Thoracic aorta (tissue), 2 donors: ENCODE data around the gene PACS1. TPM values are rescaled to one million over a fixed set of nuclear protein-coding genes. Genes with fewer than 3 reads are reported as not detected.

Experiments
- ATAC-seq: fragments of 150-250 bp; one replicate; pipeline ENCODE4 v1.8.0; 2017; ENCODE audit warnings: low read depth; ENCODE audit not compliant: insufficient number of reproducible peaks, low FRiP score
- DNase-seq: peaks from one replicate; pipeline ENCODE4 v3.0.0-alpha.2; 2020; ENCODE audit warnings: low spot score
- H3K27ac ChIP-seq, 2 donors: fragments of 200-600 bp; sonication (generic); 1 replicate in 1 of 2; 2 replicates in 1 of 2; pipeline ENCODE4 v1.5.1; 2016; ENCODE audit warnings: mild to moderate bottlenecking in 2 of 2, moderate library complexity in 2 of 2
- H3K27me3 ChIP-seq: fragments of 200-600 bp; sonication (generic); replicated peaks from 2 replicates; pipeline ENCODE4 v1.6.0; 2016; ENCODE audit warnings: mild to moderate bottlenecking; ENCODE audit not compliant: insufficient read depth
- H3K36me3 ChIP-seq: fragments of 200-600 bp; sonication (generic); one replicate; pipeline ENCODE4 v1.5.1; 2016
- H3K4me1 ChIP-seq, 2 donors: fragments of 200-600 bp; sonication (generic); 1 replicate in 1 of 2; 2 replicates in 1 of 2; pipeline versions ENCODE4 v1.5.1 to v1.6.0; 2016; ENCODE audit warnings: low read depth in 2 of 2, mild to moderate bottlenecking in 1 of 2; ENCODE audit not compliant: control insufficient read depth in 1 of 2
- H3K4me3 ChIP-seq: fragments of 200-600 bp; sonication (generic); 2 replicates; pipeline ENCODE4 v1.5.1; 2016; ENCODE audit warnings: mild to moderate bottlenecking
- H3K9me3 ChIP-seq: fragments of 200-600 bp; sonication (generic); 2 replicates; pipeline ENCODE4 v1.5.1; 2016
- CTCF ChIP-seq: fragments of 200-600 bp; sonication (generic); IDR thresholded peaks from one replicate; pipeline ENCODE4 v1.5.1; 2019; ENCODE audit warnings: antibody characterized with exemption
- total RNA-seq, 2 donors: library from RNA; depleted of rRNA; stranded (reverse); fragments of >200 nt; gene quantifications; one replicate each; pipeline versions ENCODE4 v1.1.0 to v1.2.3, GENCODE V29; 2016

Gene PACS1
- total RNA-seq, 2 donors from 2014 or later: 82.9 to 112 TPM

GRCh38 chr11:66263785-66264184 lies 193.7 kb downstream of the PACS1 start:
- Histone ChIP-seq H3K36me3 (peaks cover 26% of the 10 kb centered on the region), H3K27me3 (no peaks in the 10 kb centered on the region), H3K9me3 (no peaks in the 10 kb centered on the region), H3K4me3 (no peak overlapping the region), H3K27ac (no peak overlapping the region), H3K4me1 (peaks cover 4 to 16% of the 10 kb centered on the region in 2 donors)
- TF ChIP-seq CTCF: no peak
- no peak for DNase-seq
- ATAC-seq: no peak

GRCh38 chr11:66264383-66264782 lies 194.3 kb downstream of the PACS1 start:
- no peak for TF ChIP-seq CTCF
- H3K27me3 ChIP-seq: no peaks in the 10 kb centered on the region
- peaks cover 6 to 12% of the 10 kb centered on the region in 2 donors for H3K4me1 ChIP-seq
- DNase-seq (no peak), ATAC-seq (no peak)
- peaks cover 26% of the 10 kb centered on the region for H3K36me3 ChIP-seq
- H3K4me3 ChIP-seq: no peak overlapping the region
- no peaks in the 10 kb centered on the region for H3K9me3 ChIP-seq
- no peak overlapping the region for H3K27ac ChIP-seq

GRCh38 chr11:66264914-66265313 lies 194.8 kb downstream of the PACS1 start:
- peaks cover 26% of the 10 kb centered on the region for H3K36me3 ChIP-seq
- peak; percentile 16 for TF ChIP-seq CTCF
- no peaks in the 10 kb centered on the region for H3K9me3 ChIP-seq
- no peak for DNase-seq
- H3K4me1 ChIP-seq: peaks cover 11 to 18% of the 10 kb centered on the region in 2 donors
- H3K27me3 ChIP-seq: no peaks in the 10 kb centered on the region
- no peak overlapping the region for H3K4me3 ChIP-seq
- no peak for ATAC-seq
- H3K27ac ChIP-seq: no peak overlapping the region

- Histone ChIP-seq H3K36me3 (peaks cover 29% of the 10 kb centered on the region), H3K27ac (peak overlapping the region in 1 of 2 donors; percentile 97), H3K27me3 (no peaks in the 10 kb centered on the region), H3K9me3 (no peaks in the 10 kb centered on the region), H3K4me3 (no peak overlapping the region), H3K4me1 (peaks cover 15 to 26% of the 10 kb centered on the region in 2 donors)
- no peak for TF ChIP-seq CTCF
- DNase-seq (no peak), ATAC-seq (no peak)
These were observed 195.7 kb downstream of the PACS1 start for GRCh38 chr11:66265531-66266377.

- Histone ChIP-seq H3K4me1 (peaks cover 15 to 29% of the 10 kb centered on the region in 2 donors), H3K36me3 (peaks cover 25% of the 10 kb centered on the region), H3K4me3 (peak overlapping the region; percentile 94), H3K27me3 (no peaks in the 10 kb centered on the region), H3K27ac (peak overlapping the region; percentile 95 to 97), H3K9me3 (no peaks in the 10 kb centered on the region)
- ATAC-seq (no peak), DNase-seq (no peak)
- no peak for TF ChIP-seq CTCF
These were observed 196.4 kb downstream of the PACS1 start for GRCh38 chr11:66266378-66267038.
